Tibial nerve (tissue), 4 donors: ENCODE measurements around the gene MCRS1.

Experiments used
- CTCF ChIP-seq, 5 experiments: fragments of 200-600 bp in 3 of 5; fragments of 450-650 bp in 2 of 5; sonication (generic) in 3 of 5; IDR thresholded peaks; one replicate each; pipeline ENCODE4 v1.5.1; 2016 to 2019; ENCODE audit warnings: antibody characterized with exemption in 5 of 5, mild to moderate bottlenecking in 3 of 5, moderate library complexity in 2 of 5
- EP300 ChIP-seq, 2 donors: sonication (generic); formaldehyde crosslinking; IDR thresholded peaks; one replicate each; pipeline ENCODE4 v1.6.1; 2017; ENCODE audit warnings: antibody characterized with exemption in 2 of 2, mild to moderate bottlenecking in 1 of 2
- POLR2A ChIP-seq, 2 donors: fragments of 450-650 bp; IDR thresholded peaks; one replicate each; pipeline ENCODE4 v1.6.1; 2017; ENCODE audit warnings: antibody characterized with exemption in 2 of 2, mild to moderate bottlenecking in 2 of 2, moderate library complexity in 2 of 2

DNA sequence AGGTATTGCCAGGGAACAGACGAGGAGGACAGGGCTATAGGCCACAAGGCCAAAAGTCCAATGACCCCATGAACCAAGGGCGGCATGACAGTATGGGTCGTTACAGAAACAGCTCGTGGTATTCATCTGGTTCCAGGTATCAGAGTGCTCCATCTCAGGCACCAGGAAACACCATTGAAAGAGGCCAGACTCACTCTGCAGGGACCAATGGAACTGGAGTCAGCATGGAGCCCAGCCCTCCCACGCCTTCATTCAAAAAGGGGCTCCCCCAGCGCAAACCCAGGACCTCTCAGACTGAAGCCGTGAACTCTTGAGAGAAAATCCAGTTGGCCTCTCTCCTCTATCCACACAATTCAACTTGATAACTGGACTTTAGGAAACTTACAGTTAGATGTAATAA lies 42.0 kb downstream of the MCRS1 start:
- TF ChIP-seq CTCF (IDR thresholded peaks at IDR 0.05) = no peak
- no peak for TF ChIP-seq POLR2A (IDR thresholded peaks at IDR 0.05)
- TF ChIP-seq EP300 (IDR thresholded peaks at IDR 0.05) = no peak
